HL-60 (cell line): ENCODE data around the gene DNAL1.

Source experiments
- DNase-seq, 2 experiments: peaks; one replicate each; pipeline ENCODE4 v3.0.0-alpha.2; 2010 to 2020; ENCODE audit warnings: low read depth in 1 of 2, low spot score in 1 of 2
- H3K27ac ChIP-seq: fragments of 250-450 bp; sonication (Bioruptor Pico); replicated peaks from 2 replicates; pipeline ENCODE4 v1.5.1; 2020; ENCODE audit warnings: mild to moderate bottlenecking, moderate library complexity
- H3K27me3 ChIP-seq: fragments of 250-450 bp; sonication (Bioruptor Pico); 2 replicates; pipeline ENCODE4 v1.5.1; 2021; ENCODE audit warnings: mild to moderate bottlenecking, moderate library complexity; ENCODE audit not compliant: insufficient read depth, poor library complexity, severe bottlenecking
- H3K4me3 ChIP-seq: replicated peaks from 2 replicates; pipeline ENCODE4 v1.5.1; 2011; ENCODE audit warnings: mild to moderate bottlenecking, control low read depth, low read length; ENCODE audit not compliant: insufficient read depth
- GABPA ChIP-seq: IDR thresholded peaks from 2 replicates; pipeline ENCODE4 v1.6.1; 2012; ENCODE audit warnings: low read depth
- POLR2AphosphoS5 ChIP-seq: IDR thresholded peaks from 2 replicates; pipeline ENCODE4 v1.6.1; 2012; ENCODE audit warnings: low read depth
- SPI1 ChIP-seq: IDR thresholded peaks from 2 replicates; pipeline ENCODE4 v1.6.1; 2012; ENCODE audit warnings: low read depth, mild to moderate bottlenecking, borderline replicate concordance
- TF ChIP-seq, protein P1 (sequence below): IDR thresholded peaks from one replicate; pipeline ENCODE4 v1.5.1; 2011; ENCODE audit warnings: low read length, control low read depth, inconsistent platforms; ENCODE audit not compliant: insufficient read depth
- TF ChIP-seq, protein P2 (sequence below): IDR thresholded peaks from 2 replicates; pipeline ENCODE4 v1.6.1; 2012; ENCODE audit warnings: low read depth; ENCODE audit not compliant: insufficient replicate concordance

DNAL1 gene

DNA sequence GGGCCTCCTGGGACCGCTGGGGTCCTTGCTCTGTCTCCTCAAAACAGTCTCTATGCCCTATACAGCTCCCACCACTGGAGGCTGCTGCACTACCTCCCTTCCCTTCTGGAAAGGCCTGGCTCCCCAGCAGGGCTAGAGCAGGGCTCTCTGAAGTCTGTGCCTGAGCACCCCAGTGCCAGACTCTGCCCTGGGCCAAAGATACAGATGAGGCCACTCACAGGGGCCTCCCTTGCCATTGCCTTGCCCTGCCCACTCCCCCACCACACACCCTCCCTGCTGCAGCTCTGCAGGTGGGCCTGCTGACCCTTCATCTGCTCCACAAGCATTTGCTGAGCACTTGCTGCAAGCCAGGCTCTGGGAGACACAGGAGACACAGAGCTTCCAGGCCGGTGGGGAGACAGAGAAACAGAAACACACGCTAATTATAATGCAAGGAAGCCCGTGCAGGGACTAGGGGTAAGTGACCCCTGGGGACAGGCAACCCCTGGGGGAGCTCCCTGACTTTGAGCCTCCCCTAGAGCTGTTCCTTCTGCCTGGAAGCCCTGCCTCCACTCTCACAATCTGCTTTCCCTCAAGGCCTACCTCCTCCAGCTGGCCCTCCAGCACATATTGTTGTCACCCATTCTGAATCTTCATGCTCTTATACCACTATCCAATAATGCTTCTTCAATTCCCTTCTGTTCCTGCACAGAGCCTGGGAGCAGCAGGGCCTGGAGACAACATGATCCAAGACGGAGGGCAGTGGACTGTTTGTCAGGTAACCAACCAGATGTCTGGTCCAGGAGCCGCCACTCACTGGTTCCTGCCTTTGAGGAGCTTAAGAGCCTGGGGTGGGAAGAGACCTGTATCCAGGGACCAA lies 102.0 kb downstream of the DNAL1 start:
- no peaks in the 10 kb centered on the region for H3K27me3 ChIP-seq
- no peak overlapping the region for H3K4me3 ChIP-seq
- peak overlapping the region; percentile 90 for H3K27ac ChIP-seq
- DNase-seq, result no peak
- TF ChIP-seq, protein P1, sequence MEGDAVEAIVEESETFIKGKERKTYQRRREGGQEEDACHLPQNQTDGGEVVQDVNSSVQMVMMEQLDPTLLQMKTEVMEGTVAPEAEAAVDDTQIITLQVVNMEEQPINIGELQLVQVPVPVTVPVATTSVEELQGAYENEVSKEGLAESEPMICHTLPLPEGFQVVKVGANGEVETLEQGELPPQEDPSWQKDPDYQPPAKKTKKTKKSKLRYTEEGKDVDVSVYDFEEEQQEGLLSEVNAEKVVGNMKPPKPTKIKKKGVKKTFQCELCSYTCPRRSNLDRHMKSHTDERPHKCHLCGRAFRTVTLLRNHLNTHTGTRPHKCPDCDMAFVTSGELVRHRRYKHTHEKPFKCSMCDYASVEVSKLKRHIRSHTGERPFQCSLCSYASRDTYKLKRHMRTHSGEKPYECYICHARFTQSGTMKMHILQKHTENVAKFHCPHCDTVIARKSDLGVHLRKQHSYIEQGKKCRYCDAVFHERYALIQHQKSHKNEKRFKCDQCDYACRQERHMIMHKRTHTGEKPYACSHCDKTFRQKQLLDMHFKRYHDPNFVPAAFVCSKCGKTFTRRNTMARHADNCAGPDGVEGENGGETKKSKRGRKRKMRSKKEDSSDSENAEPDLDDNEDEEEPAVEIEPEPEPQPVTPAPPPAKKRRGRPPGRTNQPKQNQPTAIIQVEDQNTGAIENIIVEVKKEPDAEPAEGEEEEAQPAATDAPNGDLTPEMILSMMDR, result no peak

DNA sequence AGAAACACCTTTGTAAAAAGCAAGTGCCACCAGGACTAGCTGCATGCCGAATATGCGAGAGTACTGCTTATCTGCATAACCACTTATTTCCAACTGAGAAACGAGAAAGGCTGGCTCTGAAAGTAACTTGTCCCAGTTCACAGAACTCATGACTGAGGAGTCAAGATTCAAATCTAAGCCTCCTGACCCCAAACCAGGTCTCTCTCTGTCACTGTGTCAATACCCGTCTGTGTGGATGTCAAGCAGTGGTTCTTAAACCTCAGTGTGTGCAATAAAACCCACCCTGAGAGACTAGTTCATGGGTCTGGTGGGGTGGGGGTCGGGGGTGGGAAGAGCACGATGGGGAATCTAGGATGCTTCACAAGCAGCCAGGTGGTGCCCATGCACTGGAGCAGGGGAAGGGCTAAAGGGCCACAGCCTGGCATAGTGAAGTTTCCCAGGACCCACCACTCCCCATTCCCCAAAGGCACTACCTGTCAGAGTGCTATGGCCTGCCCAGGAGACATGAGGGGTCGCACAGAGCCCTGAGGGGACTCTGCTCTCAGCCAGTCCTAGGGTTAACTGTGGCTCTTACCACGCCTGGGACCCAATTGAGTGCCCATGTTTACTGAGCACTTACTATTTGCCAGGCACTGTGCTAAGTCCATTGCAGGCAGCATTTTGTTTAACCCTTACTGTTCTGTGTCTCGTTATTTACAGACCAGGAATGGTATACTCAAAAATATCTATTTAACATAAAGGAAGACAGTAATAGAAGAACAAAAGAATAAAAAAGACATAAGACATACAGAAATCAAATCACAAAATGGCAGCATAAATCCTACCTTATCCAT lies 102.8 kb downstream of the DNAL1 start:
- DNase-seq, result no peak
- TF ChIP-seq, protein P1, result no peak
- TF ChIP-seq GABPA, result no peak
- no peak for TF ChIP-seq SPI1
- no peak for TF ChIP-seq POLR2AphosphoS5
- TF ChIP-seq, protein P2, sequence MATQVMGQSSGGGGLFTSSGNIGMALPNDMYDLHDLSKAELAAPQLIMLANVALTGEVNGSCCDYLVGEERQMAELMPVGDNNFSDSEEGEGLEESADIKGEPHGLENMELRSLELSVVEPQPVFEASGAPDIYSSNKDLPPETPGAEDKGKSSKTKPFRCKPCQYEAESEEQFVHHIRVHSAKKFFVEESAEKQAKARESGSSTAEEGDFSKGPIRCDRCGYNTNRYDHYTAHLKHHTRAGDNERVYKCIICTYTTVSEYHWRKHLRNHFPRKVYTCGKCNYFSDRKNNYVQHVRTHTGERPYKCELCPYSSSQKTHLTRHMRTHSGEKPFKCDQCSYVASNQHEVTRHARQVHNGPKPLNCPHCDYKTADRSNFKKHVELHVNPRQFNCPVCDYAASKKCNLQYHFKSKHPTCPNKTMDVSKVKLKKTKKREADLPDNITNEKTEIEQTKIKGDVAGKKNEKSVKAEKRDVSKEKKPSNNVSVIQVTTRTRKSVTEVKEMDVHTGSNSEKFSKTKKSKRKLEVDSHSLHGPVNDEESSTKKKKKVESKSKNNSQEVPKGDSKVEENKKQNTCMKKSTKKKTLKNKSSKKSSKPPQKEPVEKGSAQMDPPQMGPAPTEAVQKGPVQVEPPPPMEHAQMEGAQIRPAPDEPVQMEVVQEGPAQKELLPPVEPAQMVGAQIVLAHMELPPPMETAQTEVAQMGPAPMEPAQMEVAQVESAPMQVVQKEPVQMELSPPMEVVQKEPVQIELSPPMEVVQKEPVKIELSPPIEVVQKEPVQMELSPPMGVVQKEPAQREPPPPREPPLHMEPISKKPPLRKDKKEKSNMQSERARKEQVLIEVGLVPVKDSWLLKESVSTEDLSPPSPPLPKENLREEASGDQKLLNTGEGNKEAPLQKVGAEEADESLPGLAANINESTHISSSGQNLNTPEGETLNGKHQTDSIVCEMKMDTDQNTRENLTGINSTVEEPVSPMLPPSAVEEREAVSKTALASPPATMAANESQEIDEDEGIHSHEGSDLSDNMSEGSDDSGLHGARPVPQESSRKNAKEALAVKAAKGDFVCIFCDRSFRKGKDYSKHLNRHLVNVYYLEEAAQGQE, result no peak
- no peak overlapping the region for H3K4me3 ChIP-seq
- H3K27me3 ChIP-seq, result no peaks in the 10 kb centered on the region
- H3K27ac ChIP-seq, result peak overlapping the region; percentile 90

GRCh38 chr14:73748858-73749357 lies 104.1 kb downstream of the DNAL1 start:
- Histone ChIP-seq H3K27me3 (no peaks in the 10 kb centered on the region), H3K27ac (peak overlapping the region; percentile 34), H3K4me3 (no peak overlapping the region)
- DNase-seq, result no peak
- no peak for TF ChIP-seq GABPA
- TF ChIP-seq, protein P1, result no peak
- TF ChIP-seq, protein P2, result no peak
